ENCODE data around the gene SRRM1. TPM values are rescaled to one million over a fixed set of nuclear protein-coding genes. Genes with fewer than 3 reads are reported as not detected.

SRRM1 gene
- total RNA-seq, 1 donor: 62.2 TPM

DNA sequence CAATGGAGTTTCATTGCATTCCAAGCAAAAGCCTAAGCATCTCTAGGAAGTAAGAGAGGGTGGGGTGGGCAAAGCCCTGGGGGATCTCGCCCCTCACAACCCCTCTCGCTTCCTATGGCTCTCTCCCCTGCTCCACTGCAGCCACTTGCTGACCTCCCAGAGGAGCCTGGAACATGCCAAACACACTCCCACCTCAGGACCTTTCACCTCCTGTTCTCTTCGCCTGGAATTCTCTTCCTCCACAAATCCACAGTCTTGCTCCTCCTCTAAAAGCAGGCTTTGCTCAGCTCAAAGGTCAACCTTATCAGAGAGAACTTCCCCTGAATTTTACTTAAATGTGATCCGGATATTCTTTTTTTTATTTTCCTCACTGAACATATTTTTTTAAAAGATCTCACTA lies 20.9 kb upstream of the SRRM1 start:
- TF ChIP-seq, protein P1, sequence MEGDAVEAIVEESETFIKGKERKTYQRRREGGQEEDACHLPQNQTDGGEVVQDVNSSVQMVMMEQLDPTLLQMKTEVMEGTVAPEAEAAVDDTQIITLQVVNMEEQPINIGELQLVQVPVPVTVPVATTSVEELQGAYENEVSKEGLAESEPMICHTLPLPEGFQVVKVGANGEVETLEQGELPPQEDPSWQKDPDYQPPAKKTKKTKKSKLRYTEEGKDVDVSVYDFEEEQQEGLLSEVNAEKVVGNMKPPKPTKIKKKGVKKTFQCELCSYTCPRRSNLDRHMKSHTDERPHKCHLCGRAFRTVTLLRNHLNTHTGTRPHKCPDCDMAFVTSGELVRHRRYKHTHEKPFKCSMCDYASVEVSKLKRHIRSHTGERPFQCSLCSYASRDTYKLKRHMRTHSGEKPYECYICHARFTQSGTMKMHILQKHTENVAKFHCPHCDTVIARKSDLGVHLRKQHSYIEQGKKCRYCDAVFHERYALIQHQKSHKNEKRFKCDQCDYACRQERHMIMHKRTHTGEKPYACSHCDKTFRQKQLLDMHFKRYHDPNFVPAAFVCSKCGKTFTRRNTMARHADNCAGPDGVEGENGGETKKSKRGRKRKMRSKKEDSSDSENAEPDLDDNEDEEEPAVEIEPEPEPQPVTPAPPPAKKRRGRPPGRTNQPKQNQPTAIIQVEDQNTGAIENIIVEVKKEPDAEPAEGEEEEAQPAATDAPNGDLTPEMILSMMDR (IDR thresholded peaks at IDR 0.05; ENCODE audit: insufficient read depth, low read depth, low read length): no peak
- DNase-seq (ENCODE audit: low read depth): no peak

DNA sequence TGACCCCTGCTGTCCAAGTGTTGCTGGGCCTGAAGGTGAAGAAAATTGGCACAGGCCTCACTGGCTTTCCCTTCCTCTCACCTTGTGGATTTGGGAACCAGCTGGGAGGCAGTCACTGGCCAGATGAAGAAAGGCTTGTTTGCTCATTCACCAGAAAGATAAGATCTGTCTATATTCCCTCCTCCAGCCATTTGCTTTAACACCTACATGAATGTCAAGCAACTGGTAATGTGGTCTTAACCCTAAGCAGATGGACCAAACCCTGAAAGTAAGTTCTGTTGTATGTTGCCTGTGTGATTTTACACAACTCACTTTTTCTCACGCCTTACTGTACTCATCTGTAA lies 10.3 kb upstream of the SRRM1 start:
- no peak overlapping the region for H3K4me3 ChIP-seq (ENCODE audit: low read depth, low read length)
- TF ChIP-seq, protein P1 (IDR thresholded peaks at IDR 0.05; ENCODE audit: insufficient read depth, low read depth, low read length): no peak
- no peak for DNase-seq (ENCODE audit: low read depth)

More for the DNA sequence above, 20.9 kb upstream of the SRRM1 start:
- no peak overlapping the region for H3K4me3 ChIP-seq (ENCODE audit: low read depth, low read length)

GRCh38 chr1:24635195-24635843 lies 7.8 kb upstream of the SRRM1 start:
- TF ChIP-seq, protein P1 (IDR thresholded peaks at IDR 0.05; ENCODE audit: insufficient read depth, low read depth, low read length): peak; percentile 72
- no peak overlapping the region for H3K4me3 ChIP-seq (ENCODE audit: low read depth, low read length)
- DNase-seq (ENCODE audit: low read depth): peak; percentile 79

GRCh38 chr1:24636661-24637357 lies 6.3 kb upstream of the SRRM1 start:
- no peak overlapping the region for H3K4me3 ChIP-seq (ENCODE audit: low read depth, low read length)
- DNase-seq (ENCODE audit: low read depth): no peak
- TF ChIP-seq, protein P1 (IDR thresholded peaks at IDR 0.05; ENCODE audit: insufficient read depth, low read depth, low read length): no peak

- no peak for DNase-seq (ENCODE audit: low read depth)
- H3K4me3 ChIP-seq (ENCODE audit: low read depth, low read length): no peak overlapping the region
- TF ChIP-seq, protein P1 (IDR thresholded peaks at IDR 0.05; ENCODE audit: insufficient read depth, low read depth, low read length): no peak
These were observed 4.0 kb upstream of the SRRM1 start for GRCh38 chr1:24639094-24639493.

GRCh38 chr1:24639881-24640280 lies 3.2 kb upstream of the SRRM1 start:
- TF ChIP-seq, protein P1 (IDR thresholded peaks at IDR 0.05; ENCODE audit: insufficient read depth, low read depth, low read length): no peak
- no peak overlapping the region for H3K4me3 ChIP-seq (ENCODE audit: low read depth, low read length)
- DNase-seq (ENCODE audit: low read depth): no peak

Data from fibroblast of villous mesenchyme (primary cell).